Thyroid gland (tissue), 4 donors: ENCODE measurements around the gene HMGCS1.

Source experiments
- POLR2A ChIP-seq, 2 donors: fragments of 450-650 bp; IDR thresholded peaks; one replicate each; pipeline ENCODE4 v1.6.1; 2017; ENCODE audit warnings: antibody characterized with exemption in 2 of 2, mild to moderate bottlenecking in 2 of 2, moderate library complexity in 1 of 2
- TF ChIP-seq, protein P1 (sequence below), 6 experiments: fragments of 200-600 bp in 3 of 6; fragments of 450-650 bp in 3 of 6; sonication (generic) in 3 of 6; IDR thresholded peaks; one replicate each; pipeline ENCODE4 v1.5.1; 2016 to 2019; ENCODE audit warnings: antibody characterized with exemption in 6 of 6, mild to moderate bottlenecking in 2 of 6, inconsistent platforms in 1 of 6, moderate library complexity in 1 of 6

DNA sequence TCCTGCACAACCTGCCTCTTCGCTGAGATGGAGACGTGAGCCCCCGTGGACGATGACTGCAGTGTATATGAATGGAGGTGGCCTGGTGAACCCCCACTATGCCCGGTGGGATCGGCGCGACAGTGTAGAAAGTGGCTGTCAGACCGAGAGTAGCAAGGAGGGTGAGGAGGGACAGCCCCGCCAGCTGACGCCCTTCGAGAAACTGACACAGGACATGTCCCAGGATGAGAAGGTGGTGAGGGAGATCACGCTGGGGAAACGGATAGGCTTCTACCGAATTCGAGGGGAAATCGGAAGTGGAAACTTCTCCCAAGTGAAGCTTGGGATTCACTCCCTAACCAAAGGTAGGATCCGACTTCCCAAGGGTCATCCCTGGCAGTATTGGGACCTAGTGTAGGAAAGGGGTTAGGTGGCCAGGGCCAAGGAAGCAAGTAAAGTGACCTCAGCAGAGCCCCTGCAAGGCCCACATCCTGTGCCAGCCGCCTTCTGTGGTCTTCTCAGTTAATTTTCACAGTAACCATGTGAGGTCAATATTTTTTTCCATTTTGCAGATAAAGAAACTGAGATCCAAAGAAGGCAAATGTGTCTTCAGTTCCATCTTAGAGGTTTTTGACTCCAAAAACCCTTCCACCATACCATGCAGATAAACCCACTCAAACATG lies 67.4 kb downstream of the HMGCS1 start:
- TF ChIP-seq, protein P1, sequence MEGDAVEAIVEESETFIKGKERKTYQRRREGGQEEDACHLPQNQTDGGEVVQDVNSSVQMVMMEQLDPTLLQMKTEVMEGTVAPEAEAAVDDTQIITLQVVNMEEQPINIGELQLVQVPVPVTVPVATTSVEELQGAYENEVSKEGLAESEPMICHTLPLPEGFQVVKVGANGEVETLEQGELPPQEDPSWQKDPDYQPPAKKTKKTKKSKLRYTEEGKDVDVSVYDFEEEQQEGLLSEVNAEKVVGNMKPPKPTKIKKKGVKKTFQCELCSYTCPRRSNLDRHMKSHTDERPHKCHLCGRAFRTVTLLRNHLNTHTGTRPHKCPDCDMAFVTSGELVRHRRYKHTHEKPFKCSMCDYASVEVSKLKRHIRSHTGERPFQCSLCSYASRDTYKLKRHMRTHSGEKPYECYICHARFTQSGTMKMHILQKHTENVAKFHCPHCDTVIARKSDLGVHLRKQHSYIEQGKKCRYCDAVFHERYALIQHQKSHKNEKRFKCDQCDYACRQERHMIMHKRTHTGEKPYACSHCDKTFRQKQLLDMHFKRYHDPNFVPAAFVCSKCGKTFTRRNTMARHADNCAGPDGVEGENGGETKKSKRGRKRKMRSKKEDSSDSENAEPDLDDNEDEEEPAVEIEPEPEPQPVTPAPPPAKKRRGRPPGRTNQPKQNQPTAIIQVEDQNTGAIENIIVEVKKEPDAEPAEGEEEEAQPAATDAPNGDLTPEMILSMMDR (IDR thresholded peaks at IDR 0.05): no peak
- no peak for TF ChIP-seq POLR2A (IDR thresholded peaks at IDR 0.05)
